ENCODE measurements around the gene FANCC.

Gene FANCC

DNA sequence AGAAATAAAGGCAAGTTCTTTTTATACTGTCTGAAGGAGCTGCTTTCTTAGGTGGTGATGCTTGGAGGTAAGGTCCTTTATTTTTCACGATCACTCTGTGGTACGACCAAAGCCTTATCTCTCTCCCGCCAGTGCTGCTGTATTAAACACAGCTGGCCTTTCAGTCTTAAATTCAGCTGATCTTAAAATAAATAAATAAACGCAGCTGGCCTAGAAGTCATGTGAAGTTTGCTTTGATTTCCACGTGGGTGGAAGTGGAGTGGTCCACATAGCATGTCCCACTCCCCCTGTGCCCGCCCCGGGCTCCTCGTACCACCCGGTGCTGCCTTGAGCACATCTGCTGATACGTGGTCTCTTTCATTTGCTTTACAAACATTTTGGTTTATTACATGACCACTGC, 260.4 kb downstream of the FANCC start:
- Histone ChIP-seq H3K9ac (ENCODE audit: low read depth, low read length) (no peak overlapping the region), H3K4me1 (ENCODE audit: control insufficient read depth, insufficient read depth, low read length) (peaks cover 2% of the 10 kb centered on the region), H3K27me3 (ENCODE audit: control insufficient read depth, insufficient read depth, low read length) (no peaks in the 10 kb centered on the region), H3K4me3 (ENCODE audit: low read depth, low read length) (no peak overlapping the region), H3K9me3 (ENCODE audit: control insufficient read depth, insufficient read depth, low read length) (no peaks in the 10 kb centered on the region), H3K36me3 (ENCODE audit: control insufficient read depth, insufficient read depth, low read length) (no peaks in the 10 kb centered on the region)

DNA sequence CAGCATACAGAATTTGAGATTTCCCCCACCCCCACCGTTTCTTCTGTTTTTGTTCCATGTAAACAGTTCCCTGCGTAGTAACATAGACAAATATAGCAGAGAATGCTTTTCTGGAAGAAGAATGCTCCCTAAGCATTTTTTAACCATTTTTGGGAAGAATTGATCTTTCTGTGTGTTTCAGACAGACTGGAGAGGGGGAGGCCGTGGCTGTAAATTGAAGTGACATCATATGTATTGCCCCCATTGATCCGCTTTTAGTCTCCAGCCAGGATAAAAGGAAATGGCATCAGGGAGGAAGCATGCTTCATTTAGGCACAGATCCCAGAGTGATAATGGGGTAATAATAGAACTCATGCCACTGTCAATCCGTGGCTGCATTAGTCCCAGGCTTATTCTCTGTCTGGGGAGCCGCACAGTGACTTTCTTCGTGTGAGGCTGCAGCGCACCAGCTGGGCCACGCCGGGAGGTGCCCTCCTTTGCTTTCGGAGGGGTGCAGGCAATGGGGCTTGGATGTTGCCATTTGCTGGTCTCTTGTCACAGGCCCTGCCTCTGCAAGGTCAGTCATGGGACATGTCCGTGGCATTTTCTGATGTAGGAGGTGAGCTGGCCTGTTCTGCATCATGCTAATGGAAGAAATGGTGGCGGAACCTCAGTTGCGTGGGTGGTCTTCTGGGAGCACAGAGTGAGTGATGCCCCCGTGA, 261.5 kb downstream of the FANCC start:
- H3K4me1 ChIP-seq (ENCODE audit: control insufficient read depth, insufficient read depth, low read length) = peaks cover 2% of the 10 kb centered on the region
- H3K36me3 ChIP-seq (ENCODE audit: control insufficient read depth, insufficient read depth, low read length) = no peaks in the 10 kb centered on the region
- no peaks in the 10 kb centered on the region for H3K9me3 ChIP-seq (ENCODE audit: control insufficient read depth, insufficient read depth, low read length)
- no peak overlapping the region for H3K9ac ChIP-seq (ENCODE audit: low read depth, low read length)
- H3K27me3 ChIP-seq (ENCODE audit: control insufficient read depth, insufficient read depth, low read length) = no peaks in the 10 kb centered on the region
- H3K4me3 ChIP-seq (ENCODE audit: low read depth, low read length) = no peak overlapping the region

DNA sequence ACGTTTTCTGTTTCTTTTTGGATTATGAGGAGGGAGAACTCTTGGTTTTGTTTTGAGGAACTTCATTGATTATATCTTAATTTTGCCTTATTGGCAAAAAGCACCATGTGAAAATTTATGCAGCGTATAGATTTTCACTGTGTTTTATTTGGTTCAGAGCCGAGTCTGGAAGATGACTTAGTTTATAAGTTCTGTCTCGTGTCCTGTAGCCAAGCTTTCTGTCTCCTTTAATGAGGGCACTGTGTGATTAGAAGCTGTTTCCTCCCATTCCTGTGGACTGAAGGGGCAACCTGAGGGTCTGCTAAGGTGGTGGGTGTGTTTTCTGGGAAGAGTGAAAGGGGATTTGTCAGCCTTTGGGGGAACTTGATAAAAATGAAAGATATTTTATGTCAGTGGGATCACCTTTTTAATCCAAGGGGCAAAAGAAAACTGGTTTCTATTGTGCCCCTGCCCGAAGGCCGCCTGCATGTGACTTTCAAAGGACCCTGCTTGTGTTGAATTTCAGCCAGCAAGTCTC, 262.1 kb downstream of the FANCC start:
- Histone ChIP-seq H3K4me1 (ENCODE audit: control insufficient read depth, insufficient read depth, low read length) (peaks cover 2% of the 10 kb centered on the region), H3K4me3 (ENCODE audit: low read depth, low read length) (no peak overlapping the region), H3K9ac (ENCODE audit: low read depth, low read length) (no peak overlapping the region), H3K27me3 (ENCODE audit: control insufficient read depth, insufficient read depth, low read length) (peaks cover under 1% of the 10 kb centered on the region), H3K36me3 (ENCODE audit: control insufficient read depth, insufficient read depth, low read length) (no peaks in the 10 kb centered on the region), H3K9me3 (ENCODE audit: control insufficient read depth, insufficient read depth, low read length) (no peaks in the 10 kb centered on the region)

DNA sequence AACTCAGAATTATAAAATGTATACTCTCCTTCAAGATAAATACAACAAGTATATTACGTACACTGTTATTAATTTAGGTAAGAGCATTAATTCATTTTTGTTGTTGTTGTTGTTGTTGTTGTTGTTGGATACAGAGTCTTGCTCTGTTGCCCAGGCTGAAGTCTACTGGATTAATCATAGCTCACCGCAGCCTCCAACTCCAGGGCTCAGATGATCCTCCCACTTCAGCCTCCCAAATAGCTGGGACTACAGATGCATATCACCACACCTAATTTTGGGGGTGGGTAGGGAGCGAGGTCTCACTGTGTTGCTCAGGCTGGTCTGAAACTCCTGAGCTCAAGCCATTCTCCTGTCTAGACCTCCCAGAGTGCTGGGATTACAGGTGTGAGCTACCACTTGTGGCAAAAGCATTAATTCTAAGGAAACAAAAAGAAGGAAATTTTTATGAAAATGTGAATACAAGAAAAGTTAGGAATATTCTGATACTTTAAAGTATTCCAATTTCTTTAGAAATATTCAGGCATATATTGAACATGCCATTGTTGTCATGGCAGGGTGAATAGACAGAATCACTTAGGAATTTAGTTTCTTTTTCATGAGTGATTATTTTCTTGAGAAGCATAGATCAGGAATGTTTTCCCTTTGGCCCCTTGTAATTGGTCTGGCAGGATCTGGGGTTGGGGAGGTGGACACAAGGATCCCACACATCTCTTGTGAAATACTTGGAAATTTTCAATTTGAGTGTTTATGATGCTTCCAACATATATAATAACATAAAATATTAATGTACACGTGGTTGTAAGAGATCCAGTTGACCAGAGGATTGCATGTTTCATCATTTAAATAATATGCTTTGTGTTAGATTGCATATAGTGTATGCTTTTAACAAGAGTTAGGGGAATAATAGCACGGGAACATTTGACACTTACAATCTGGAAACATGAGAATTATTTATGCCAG, 263.6 kb downstream of the FANCC start:
- Histone ChIP-seq H3K4me3 (ENCODE audit: low read depth, low read length) (no peak overlapping the region), H3K9me3 (ENCODE audit: control insufficient read depth, insufficient read depth, low read length) (no peaks in the 10 kb centered on the region), H3K9ac (ENCODE audit: low read depth, low read length) (no peak overlapping the region), H3K4me1 (ENCODE audit: control insufficient read depth, insufficient read depth, low read length) (peaks cover 2% of the 10 kb centered on the region), H3K36me3 (ENCODE audit: control insufficient read depth, insufficient read depth, low read length) (no peaks in the 10 kb centered on the region), H3K27me3 (ENCODE audit: control insufficient read depth, insufficient read depth, low read length) (peaks cover 15% of the 10 kb centered on the region)

DNA sequence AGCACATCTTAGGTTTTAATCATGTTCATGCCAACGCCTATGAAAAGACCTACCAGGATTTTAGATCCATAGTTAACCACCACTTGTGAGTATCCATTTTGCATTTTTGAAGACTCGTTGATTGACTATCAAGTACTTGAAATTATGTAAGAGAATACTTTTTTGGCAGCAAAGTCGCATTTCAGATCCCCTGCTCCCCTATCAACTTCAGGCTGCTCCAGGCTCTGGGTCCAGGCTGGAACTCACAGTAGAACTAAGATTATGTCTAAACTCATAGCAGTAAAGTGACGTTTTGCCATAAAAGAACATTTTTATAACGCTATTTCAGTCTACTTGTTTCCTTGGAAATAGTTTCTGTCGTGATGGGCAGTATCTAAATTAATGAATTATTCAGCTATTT, 267.7 kb downstream of the FANCC start:
- no peaks in the 10 kb centered on the region for H3K36me3 ChIP-seq (ENCODE audit: control insufficient read depth, insufficient read depth, low read length)
- peaks cover 43% of the 10 kb centered on the region for H3K27me3 ChIP-seq (ENCODE audit: control insufficient read depth, insufficient read depth, low read length)
- no peak overlapping the region for H3K9ac ChIP-seq (ENCODE audit: low read depth, low read length)
- no peak overlapping the region for H3K4me3 ChIP-seq (ENCODE audit: low read depth, low read length)
- no peaks in the 10 kb centered on the region for H3K9me3 ChIP-seq (ENCODE audit: control insufficient read depth, insufficient read depth, low read length)
- peaks cover 8% of the 10 kb centered on the region for H3K4me1 ChIP-seq (ENCODE audit: control insufficient read depth, insufficient read depth, low read length)
